Ovary (tissue), 9 donors: ENCODE results near the gene XRCC6. TPM values are rescaled to one million over a fixed set of nuclear protein-coding genes. Genes with fewer than 3 reads are reported as not detected.
"Not testable (repeated sequence)": the region's sequence is repeated elsewhere in the genome, so short reads cannot be mapped to it uniquely, and the experiment has no call there.

Experiments used
- DNase-seq, 5 donors: peaks; one replicate each; pipeline ENCODE4 v3.0.0-alpha.2; 2019 to 2020
- H3K27ac ChIP-seq, 2 donors: fragments of 200-600 bp; one replicate each; pipeline versions ENCODE4 v1.5.1 to v1.8.0; 2019 to 2022
- H3K27me3 ChIP-seq: fragments of 200-600 bp; one replicate; pipeline ENCODE4 v1.8.0; 2022
- H3K36me3 ChIP-seq: fragments of 200-600 bp; sonication (generic); one replicate; pipeline ENCODE4 v1.5.1; 2019
- H3K4me1 ChIP-seq: one replicate; pipeline ENCODE4 v1.8.1; 2013; ENCODE audit warnings: mild to moderate bottlenecking, moderate library complexity; ENCODE audit not compliant: insufficient read depth
- H3K4me3 ChIP-seq: fragments of 200-600 bp; sonication (generic); one replicate; pipeline ENCODE4 v1.5.1; 2017
- H3K9me3 ChIP-seq, 2 donors: fragments of 200-600 bp in 1 of 2; sonication (generic) in 1 of 2; one replicate each; pipeline versions ENCODE4 v1.5.1 to v1.8.1; 2013 to 2019; ENCODE audit warnings: mild to moderate bottlenecking in 1 of 2, moderate library complexity in 1 of 2
- CTCF ChIP-seq, 3 donors: fragments of 450-650 bp in 2 of 3; fragments of 200-600 bp in 1 of 3; IDR thresholded peaks; one replicate each; pipeline versions ENCODE4 v1.5.1 to v1.8.0; 2016 to 2022; ENCODE audit warnings: antibody characterized with exemption in 3 of 3, mild to moderate bottlenecking in 1 of 3
- EP300 ChIP-seq: sonication (generic); formaldehyde crosslinking; IDR thresholded peaks from one replicate; pipeline ENCODE4 v1.6.1; 2017; ENCODE audit warnings: antibody characterized with exemption
- POLR2A ChIP-seq: fragments of 450-650 bp; IDR thresholded peaks from one replicate; pipeline ENCODE4 v1.6.1; 2017; ENCODE audit warnings: antibody characterized with exemption, mild to moderate bottlenecking, moderate library complexity
- WGBS, 3 donors: extraction: QIAGEN DNeasy Blood & Tissue Kit in 1 of 3; methylation state at CpG; one replicate each; pipeline versions ENCODE4 v1.1.5 to v1.1.7; 2013 to 2017; 5-methylcytosine and 5-hydroxymethylcytosine counted together
- intact Hi-C, 4 donors: fragments of 100-400 bp; cut with DNase I; formaldehyde crosslinking; loops; one replicate each; pipeline versions ENCODE4 v1.11.0 to v1.15.1; 2022 to 2023
- polyA plus RNA-seq, 2 donors: library from polyadenylated mRNA; stranded (reverse); fragments of 200-250 nt in 1 of 2; fragments of 350-450 nt in 1 of 2; fragmentation: Illumina TruSeq in 1 of 2; extraction: RNeasy Lipid Tissue Mini Kit (QIAGEN cat#74804) in 1 of 2; gene quantifications; one replicate each; pipeline ENCODE4 v1.2.3, GENCODE V29; 2013 to 2014
- total RNA-seq, 7 donors: library from RNA; depleted of rRNA in 2 of 7; stranded (reverse); fragments of >200 nt in 2 of 7; fragmentation: NEBNext Ultra II Directional in 3 of 7; extraction: Animal tissue kit (Norgen Biotek cat#: 25700) in 3 of 7; gene quantifications; one replicate each; pipeline versions ENCODE4 v1.1.0 to v1.2.4, GENCODE V29; 2016 to 2023
- donor health status: DM: no; HTN: no; CAD: no; lungs with moderate emphysema.
- donor health status: DM: no; HTN: no; CAD: no.
- donor health status: Bipolar disorder and iron deficiency.
- donor health status: DM: yes; HTN: yes; CAD: no.
- donor health status: DM: no; HTN: no; CAD: no.
- donor health status: DM: yes; HTN: yes; CAD: no.

The XRCC6 gene
- total and polyA plus RNA-seq, 9 donors: 147 to 380 (median 200) TPM

- no peak overlapping the region for H3K27ac ChIP-seq
- H3K4me3 ChIP-seq: no peak overlapping the region
- intact Hi-C loops: no loop called here
- TF ChIP-seq CTCF (IDR thresholded peaks at IDR 0.05) (no peak), EP300 (no peak), POLR2A (no peak)
- WGBS, 3 donors: 78 to 88% (median 81%) methylated on average over 21 of the region's 21 CpGs
- H3K36me3 ChIP-seq: no peaks in the 10 kb centered on the region
- no peaks in the 10 kb centered on the region for H3K4me1 ChIP-seq
- no peak for DNase-seq
- H3K27me3 ChIP-seq: no peaks in the 10 kb centered on the region
- no peaks in the 10 kb centered on the region for H3K9me3 ChIP-seq
Observed at GRCh38 chr22:41668971-41669911, 48.1 kb downstream of the XRCC6 start.

- H3K27me3 ChIP-seq, H3K36me3 ChIP-seq, H3K9me3 ChIP-seq, H3K4me1 ChIP-seq, H3K4me3 ChIP-seq, H3K27ac ChIP-seq, DNase-seq, intact Hi-C loops: not testable (repeated sequence)
- WGBS, 3 donors: 89 to 93% (median 92%) methylated on average over 10 of the region's 10 CpGs
Observed at GRCh38 chr22:41672096-41672495, 51.0 kb downstream of the XRCC6 start.

GRCh38 chr22:41672780-41673509, 51.9 kb downstream of the XRCC6 start:
- H3K4me3 ChIP-seq: no peak overlapping the region
- H3K27me3 ChIP-seq: no peaks in the 10 kb centered on the region
- DNase-seq: no peak
- TF ChIP-seq EP300 (no peak), POLR2A (no peak), CTCF (IDR thresholded peaks at IDR 0.05) (no peak)
- H3K27ac ChIP-seq: no peak overlapping the region
- no peaks in the 10 kb centered on the region for H3K4me1 ChIP-seq
- WGBS, 3 donors: 66 to 78% (median 68%) methylated on average over 6 of the region's 6 CpGs
- intact Hi-C loops: no loop called here
- no peaks in the 10 kb centered on the region for H3K9me3 ChIP-seq
- H3K36me3 ChIP-seq: no peaks in the 10 kb centered on the region

- Histone ChIP-seq H3K9me3 (no peaks in the 10 kb centered on the region), H3K36me3 (no peaks in the 10 kb centered on the region), H3K4me1 (no peaks in the 10 kb centered on the region), H3K27ac (no peak overlapping the region), H3K27me3 (no peaks in the 10 kb centered on the region), H3K4me3 (no peak overlapping the region)
- DNase-seq: no peak
- TF ChIP-seq POLR2A: no peak
- no peak for TF ChIP-seq EP300
- TF ChIP-seq CTCF (IDR thresholded peaks at IDR 0.05): no peak
- 83 to 90% (median 85%) methylated on average over 12 of the region's 12 CpGs for WGBS, 3 donors
- intact Hi-C loops: no loop called here
Observed at GRCh38 chr22:41674846-41675340, 53.8 kb downstream of the XRCC6 start.
